SK-N-MC (cell line): ENCODE measurements around the gene MND1.

ENCODE experiments used
- EZH2 ChIP-seq: fragments of 200-600 bp; sonication (generic); IDR thresholded peaks from one replicate; pipeline ENCODE4 v1.6.1; 2017; ENCODE audit warnings: antibody characterized with exemption
- FOXP2 ChIP-seq: optimal IDR thresholded peaks from 2 replicates; pipeline ENCODE3; 2011; ENCODE audit warnings: mild to moderate bottlenecking, moderate library complexity; ENCODE audit not compliant: insufficient read depth; ENCODE audit errors: extremely low read length, control extremely low read depth
- POLR2AphosphoS5 ChIP-seq: IDR thresholded peaks from 2 replicates; pipeline ENCODE4 v1.6.1; 2012; ENCODE audit warnings: mild to moderate bottlenecking, low read depth, low read length, borderline replicate concordance

DNA sequence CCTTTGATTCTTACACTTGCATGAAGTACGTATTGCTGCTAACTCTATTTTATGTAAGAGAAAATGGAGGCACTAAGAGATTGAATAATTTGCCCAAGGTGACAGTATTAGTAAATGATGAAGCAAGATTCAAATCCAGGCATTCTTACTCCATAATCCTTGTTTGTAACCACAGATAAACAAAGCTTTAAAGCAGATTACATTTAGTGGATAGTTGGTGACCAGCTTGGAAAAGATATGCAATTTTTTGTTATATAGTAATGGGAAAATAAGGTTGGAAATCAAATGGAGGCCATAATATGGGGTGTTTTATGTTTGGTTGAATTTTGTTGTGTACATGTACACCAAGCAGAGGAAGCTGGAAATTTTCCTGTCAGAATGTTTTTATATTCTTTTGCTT, 30.8 kb downstream of the MND1 start:
- TF ChIP-seq POLR2AphosphoS5 (no peak), EZH2 (no peak), FOXP2 (no peak)
